ENCODE data around the gene RTF2.
A peak's percentile ranks its signal among the peaks of the same experiment; 100 is the strongest.

RTF2 gene, protein sequence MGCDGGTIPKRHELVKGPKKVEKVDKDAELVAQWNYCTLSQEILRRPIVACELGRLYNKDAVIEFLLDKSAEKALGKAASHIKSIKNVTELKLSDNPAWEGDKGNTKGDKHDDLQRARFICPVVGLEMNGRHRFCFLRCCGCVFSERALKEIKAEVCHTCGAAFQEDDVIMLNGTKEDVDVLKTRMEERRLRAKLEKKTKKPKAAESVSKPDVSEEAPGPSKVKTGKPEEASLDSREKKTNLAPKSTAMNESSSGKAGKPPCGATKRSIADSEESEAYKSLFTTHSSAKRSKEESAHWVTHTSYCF

DNA sequence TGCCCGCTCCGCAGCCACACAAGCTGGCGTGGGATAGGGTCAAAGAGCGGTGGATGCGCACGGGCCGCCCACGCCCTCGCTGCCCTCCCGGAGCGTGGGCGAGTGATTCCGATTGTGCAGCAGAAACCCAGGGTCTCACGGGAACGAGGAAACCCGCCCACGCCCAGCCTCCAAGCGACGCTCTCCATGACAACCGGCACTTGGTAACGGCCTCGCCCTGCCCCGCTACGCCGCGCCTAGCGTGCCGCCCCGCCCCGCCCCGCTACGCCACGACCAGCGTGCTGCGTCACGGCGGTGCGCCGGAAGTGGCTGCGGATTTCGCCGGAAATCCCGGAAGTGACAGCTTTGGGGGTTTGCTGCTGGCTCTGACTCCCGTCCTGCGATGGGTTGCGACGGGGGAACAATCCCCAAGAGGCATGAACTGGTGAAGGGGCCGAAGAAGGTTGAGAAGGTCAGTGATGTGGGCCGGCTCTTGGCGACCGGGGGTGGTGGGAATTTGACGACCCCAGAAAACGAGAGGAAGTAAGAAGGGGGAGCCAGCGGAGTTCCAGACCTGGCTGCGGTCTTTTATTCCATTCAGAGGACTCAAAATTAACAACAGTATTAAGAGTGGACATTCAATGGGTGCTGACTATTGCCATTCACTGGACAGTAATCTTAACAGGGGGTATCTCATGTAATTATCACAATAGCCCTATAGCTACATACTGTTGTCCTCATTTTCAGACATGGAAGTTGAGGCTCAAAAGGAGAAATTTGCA lies at the start of gene RTF2:
Gene RTF2, plus strand, starts transcription at position 312 of the 761 bp plus-strand sequence. Its CDS starts 71 bp downstream, at position 383.
- peak; percentile 93 to 97 for DNase-seq (ENCODE audit: low read depth in 2 of 2)

DNA sequence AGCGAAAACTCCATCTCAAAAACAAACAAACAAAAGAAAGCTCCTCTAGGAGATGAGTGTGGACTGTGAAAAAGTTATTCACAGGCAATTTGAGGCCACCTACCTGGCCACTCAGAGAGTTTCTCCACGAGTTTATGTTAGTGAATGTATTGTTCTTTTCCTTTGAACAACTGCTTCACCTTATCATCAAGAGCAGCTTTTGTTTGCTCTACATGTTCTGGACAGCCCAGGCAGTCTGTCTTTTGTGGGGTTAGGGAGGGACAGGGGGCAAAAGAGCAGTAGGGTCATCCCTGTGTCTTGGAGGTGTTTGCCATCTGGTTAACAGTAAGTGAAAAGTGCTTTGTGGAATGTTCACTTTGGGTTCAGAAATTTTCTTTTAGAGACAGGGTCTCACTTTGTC lies 48.4 kb upstream of the RTF2 start:
- no peak for DNase-seq (ENCODE audit: low read depth in 2 of 2)

DNA sequence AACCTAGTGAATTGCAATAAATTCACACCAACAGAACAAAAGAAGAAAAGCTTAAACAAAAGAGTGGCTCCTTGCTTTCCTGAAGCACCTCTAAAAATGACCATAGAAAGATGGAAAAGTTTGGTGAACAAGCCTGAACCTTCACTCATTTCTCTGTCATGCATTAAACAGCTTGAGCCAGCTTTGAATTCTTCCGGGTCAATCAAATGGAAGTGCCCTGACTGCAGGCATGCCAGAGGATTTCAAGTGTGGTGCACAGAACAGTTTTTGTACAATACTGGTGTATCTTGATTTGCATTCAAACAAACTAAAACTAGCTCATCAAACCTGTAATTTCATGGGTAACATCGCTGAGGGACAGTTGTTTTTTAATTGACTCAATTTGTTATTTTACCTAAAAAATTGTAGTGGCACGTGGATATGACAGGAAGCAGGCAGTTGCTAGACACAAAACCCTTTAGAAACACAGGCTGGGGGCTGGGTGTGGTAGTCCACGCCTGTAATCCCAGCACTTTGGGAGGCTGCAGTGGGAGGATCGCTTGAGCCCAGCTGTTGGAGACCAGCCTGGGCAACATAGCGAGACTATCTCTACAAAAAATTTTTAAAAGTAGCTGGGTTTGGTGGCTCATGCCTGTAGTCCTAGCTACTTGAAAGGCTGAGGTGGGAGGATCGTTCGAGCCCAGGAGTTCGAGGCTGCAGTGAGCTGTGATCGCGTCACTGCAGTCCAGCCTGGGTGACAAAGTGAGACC lies 47.3 kb upstream of the RTF2 start:
- DNase-seq (ENCODE audit: low read depth in 2 of 2), result no peak

DNA sequence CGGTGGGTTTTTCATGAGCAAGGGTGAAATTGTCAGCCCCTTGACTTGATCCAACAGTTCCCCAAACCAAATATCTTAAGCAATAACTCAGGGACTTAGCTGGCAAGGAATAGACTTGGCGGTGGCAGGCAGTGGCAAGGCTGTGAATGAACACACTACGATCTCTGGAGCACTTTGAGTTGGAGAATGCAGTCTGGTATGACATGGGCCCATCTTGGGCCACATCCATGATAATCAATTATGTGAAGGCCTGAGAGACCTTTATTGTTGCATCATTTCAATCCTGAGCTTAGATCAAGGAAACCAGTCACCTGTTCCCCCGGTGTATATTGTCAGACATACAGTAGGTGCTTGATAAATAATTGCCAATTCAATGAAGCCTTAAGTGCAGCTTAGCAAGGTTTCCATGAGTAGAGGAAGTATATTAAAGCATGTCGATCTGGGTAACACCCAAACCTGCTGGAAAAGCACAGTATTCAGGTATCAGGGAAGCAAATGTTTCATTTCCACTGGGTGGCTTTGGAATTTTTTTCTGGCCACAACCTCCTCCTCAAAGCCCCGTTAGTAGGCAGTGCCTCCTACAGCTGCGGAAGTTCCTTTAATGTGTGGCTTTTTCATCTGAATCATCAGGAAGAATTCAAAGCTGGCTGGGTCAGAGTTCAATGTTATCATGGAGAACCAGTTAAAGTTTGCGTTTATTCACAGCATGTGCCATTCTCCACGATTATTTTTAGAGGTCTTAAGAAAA lies 46.2 kb upstream of the RTF2 start:
- DNase-seq (ENCODE audit: low read depth in 2 of 2), result no peak

DNA sequence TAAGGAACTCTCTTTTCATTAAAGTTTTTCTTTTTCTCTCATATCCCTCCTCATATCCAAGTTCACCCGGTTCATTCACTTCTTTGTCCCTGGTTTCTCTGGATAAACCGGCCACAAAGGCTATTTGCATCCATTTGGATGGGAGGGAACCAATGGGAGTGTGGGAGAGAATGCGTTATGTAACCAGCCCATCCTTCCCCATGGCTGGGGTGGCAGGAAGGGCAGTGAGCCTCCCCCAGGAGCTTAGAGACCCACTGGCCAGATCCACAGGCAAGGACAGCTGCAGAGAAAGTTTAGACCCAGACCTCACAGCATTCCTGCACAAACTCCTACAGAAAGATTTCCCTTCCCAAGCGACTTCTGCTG lies 45.6 kb upstream of the RTF2 start:
- no peak for DNase-seq (ENCODE audit: low read depth in 2 of 2)

DNA sequence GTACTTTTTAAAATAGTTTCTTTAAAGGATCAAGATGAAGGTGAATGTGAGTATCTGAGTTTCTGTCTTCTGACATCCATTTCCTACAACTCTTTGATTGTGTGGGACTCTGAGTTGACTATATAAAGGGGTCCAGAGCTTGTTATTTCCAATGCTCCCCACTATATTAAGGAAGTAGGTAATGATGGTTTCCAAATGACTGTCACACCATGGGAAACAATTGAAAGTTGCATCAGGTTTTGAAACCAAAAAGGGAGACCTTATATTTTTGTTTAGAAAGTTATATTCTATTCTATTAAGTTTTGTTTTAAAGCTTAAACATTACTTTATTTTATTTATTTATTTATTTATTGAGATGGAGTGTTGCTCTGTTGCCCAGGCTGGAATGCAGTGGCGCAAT lies 45.2 kb upstream of the RTF2 start:
- DNase-seq (ENCODE audit: low read depth in 2 of 2), result no peak

DNA sequence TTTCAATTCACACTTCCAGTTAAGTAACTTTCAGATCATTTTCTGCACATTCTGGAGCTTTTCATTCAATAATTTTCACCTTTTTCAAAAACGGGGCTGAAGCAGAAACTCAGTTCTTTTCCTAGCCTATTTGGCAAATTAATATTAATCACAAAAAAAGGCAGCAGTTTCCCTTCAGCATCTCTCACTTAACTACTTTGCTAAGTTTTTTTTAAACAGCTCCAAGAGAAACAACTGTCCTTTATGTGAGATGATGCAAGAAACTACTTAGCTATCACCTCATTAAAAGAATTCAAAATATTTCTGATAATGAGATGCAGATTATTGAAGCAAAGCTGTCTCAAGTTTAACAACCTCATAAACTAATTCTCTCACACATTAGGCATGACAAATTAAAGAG lies 44.5 kb upstream of the RTF2 start:
- no peak for DNase-seq (ENCODE audit: low read depth in 2 of 2)

DNA sequence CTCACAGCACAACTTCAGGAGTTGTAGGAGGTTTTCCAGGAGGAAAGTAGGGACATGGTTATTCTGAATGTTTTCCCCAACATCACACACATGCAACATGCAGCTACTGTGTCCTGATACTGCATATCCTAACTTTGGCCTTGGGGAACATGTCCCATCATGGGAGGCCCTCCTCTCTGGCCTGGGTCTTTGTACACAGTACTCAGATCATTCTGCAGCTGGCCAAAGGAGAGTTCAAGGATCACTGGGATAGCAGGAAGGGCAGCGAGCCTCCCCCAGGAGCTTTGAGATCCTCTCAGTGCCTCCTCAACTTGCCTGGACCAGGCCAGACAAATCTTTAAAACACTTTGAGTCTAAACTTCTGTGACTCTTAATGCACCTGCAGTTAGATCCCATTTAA lies 43.5 kb upstream of the RTF2 start:
- DNase-seq (ENCODE audit: low read depth in 2 of 2), result no peak

DNA sequence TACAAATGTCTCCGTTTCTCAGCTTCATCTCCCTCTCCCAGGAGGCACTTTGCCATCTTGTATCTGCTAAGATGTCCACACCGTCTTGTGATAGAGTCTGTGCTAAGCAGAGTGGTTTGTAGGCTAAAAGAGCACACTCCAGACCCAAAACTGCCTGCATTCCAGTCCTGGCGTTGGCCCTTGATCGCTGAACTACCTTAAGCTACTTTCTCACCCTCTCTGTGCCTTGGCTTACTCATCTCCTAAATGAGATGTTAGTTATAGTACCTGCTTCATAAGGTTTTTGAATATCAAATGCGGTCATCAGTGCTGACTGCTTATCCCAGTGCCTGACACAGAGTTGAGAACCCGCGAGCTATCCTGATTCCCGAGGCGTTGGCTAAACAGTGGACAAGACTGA lies 42.4 kb upstream of the RTF2 start:
- no peak for DNase-seq (ENCODE audit: low read depth in 2 of 2)

DNA sequence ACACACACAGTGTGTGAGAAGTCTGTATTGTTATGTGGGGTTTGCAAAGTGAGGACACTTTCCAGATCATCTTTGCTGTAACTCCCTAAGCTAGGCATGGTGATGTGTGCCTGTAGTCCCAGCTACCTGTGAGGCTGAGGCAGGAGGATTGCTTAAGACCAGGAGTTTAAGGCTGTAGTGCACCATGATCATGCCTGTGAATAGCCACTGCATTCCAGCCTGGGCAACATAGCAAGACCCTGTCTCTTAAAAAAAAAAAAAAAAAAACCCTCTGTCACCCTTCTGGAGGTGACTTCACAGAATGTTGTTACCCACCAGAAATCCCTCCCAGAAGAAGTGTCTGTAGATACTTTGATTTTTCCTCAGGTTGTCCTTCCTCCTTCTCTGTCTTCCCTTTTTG lies 41.5 kb upstream of the RTF2 start:
- DNase-seq (ENCODE audit: low read depth in 2 of 2), result no peak

DNA sequence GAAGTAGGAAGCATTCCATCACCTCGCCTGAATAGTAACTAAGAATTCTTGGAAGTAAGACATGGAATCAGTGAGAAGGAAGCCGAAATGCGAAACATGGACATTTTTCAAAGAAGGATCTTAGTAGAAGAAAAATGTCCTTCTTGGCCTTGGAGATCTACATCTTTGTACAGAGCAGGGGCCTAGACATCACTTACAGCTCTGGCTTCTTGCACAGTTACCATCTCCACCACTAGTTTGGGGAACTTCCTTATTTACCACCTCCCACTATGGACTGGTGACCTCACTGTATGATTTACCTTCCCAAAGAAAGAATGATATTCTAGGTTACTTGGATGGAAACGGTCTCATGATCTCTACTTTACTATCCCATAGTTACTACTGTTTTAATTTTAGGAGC lies 40.6 kb upstream of the RTF2 start:
- DNase-seq (ENCODE audit: low read depth in 2 of 2), result no peak

DNA sequence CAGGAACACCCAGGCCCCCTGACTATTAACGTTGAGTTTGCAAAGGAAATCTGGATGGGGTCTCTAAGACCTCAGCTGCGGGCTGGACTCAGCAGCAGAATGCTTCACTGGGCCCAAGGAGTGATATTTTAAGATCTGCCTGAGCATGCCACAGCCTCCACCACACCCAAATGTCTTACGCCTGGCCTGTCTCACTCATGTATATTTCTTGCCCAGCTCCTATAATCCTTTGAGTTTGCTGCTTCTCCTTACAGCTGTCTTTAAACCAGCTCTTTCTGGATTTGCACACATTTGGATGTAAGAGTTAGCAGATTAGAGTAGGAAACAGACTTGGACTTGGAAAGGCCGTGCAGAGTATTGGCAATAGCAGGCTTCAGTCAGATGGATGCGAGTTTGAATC lies 40.0 kb upstream of the RTF2 start:
- no peak for DNase-seq (ENCODE audit: low read depth in 2 of 2)

DNA sequence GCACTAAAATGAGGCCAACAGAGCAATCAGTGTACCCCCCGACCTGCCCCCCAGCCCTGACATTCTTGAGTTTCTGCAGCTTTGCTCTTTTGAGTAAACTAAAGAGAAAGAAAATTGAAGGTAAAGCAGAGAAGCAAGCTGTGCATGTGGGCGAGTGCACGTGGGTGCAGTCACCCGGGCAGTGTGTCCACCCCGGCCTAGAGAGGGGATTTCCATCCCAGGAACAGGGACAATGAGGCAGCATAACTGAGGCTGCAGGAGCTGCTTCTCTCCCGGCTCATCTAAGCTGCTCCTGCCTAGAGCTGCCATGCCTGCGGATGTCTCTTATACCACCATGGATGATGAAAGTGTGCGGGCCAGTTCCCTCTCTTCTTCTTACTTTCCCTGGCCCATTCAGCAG lies 39.5 kb upstream of the RTF2 start:
- DNase-seq (ENCODE audit: low read depth in 2 of 2), result no peak

DNA sequence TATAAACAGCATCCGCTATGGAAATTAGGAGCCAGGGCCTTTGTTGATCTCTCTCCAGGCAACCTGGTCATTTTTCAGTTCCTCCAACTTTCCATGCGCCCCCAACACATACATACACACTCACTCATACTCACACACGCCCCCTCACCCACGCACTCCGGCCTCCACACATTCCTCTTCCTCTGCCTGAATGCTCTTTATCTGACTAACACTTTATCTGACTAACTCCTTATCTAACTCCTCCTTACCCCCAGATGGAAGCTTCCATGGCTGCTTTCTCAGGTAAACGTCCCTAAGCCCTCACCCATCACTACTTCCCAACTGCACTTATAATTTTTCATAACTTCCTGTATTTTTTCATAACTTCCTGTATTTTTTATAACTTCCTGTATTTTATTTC lies 38.9 kb upstream of the RTF2 start:
- DNase-seq (ENCODE audit: low read depth in 2 of 2), result no peak

DNA sequence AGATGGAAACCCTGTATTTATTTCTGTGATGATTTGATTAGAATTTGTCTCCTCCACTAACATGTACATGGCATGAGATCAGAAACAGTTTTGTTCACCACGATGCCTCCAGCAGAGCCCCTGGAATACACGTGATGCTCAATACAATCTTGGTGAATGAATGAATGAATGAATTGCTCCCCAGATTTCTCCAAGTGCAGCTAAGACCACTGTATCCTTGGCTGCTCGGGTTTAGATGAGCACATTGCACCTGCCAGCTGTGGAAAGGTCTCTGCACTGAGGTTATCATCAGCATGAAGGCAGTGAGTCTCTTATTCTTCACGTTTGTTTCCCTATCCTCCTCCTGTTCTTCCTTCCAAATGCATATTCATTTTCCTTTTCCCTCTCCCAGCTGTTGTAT lies 38.5 kb upstream of the RTF2 start:
- DNase-seq (ENCODE audit: low read depth in 2 of 2), result no peak

DNA sequence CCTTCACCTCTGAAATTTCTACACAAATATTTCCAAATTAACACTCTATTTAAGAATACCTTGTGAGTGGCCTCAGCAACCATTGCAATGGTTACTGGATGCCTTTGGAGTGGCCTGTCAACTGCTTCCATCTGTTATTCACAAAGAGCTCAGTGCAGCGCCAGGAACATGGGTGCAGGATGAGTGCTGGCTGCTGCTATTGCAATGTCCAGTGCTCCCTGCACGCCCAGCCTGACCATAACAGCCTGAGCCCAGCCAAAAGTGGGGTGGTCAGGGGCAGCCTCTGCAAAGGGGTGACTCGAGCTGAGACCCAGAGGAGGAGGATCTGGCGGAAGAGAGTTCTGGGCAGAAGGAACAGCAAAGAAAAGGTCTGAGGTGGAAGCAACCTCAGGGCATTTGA lies 38.0 kb upstream of the RTF2 start:
- DNase-seq (ENCODE audit: low read depth in 2 of 2), result no peak

DNA sequence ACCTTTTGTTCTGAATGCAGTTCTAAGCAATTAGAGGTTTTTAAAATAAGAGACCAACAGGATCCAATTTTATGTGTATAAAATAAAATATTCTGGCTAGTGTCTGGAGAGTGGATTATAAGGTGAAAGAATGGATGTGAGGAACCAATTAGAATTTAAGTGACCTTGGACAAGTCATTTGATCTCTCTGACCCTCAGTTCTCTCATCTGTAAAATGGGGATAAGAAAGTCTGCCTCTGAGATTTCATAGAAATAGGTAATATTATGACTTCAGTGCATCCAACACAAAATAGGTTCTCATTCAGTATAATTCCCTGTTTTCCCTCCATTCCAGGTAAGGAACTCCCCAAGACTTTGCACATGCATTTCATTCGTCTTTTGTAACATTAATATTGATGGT lies 37.5 kb upstream of the RTF2 start:
- no peak for DNase-seq (ENCODE audit: low read depth in 2 of 2)

DNA sequence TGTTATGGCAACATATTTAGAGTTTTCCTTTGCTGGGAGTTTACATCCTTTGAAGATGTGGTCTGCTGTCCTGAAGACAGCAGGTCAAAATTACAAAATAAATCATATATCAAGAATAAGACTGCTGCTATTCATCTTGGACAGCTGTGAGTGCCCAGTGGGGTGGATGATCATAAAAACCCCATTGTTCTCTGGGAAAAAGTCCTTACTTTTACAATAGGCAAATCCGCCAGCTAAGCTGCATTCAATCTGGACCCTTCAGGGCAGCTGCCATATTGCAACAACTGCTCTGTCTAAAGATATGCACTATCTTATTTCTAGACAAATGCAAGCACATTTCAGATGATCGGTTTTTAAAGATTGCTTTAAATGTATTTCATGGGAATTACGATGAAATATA lies 37.0 kb upstream of the RTF2 start:
- no peak for DNase-seq (ENCODE audit: low read depth in 2 of 2)

DNA sequence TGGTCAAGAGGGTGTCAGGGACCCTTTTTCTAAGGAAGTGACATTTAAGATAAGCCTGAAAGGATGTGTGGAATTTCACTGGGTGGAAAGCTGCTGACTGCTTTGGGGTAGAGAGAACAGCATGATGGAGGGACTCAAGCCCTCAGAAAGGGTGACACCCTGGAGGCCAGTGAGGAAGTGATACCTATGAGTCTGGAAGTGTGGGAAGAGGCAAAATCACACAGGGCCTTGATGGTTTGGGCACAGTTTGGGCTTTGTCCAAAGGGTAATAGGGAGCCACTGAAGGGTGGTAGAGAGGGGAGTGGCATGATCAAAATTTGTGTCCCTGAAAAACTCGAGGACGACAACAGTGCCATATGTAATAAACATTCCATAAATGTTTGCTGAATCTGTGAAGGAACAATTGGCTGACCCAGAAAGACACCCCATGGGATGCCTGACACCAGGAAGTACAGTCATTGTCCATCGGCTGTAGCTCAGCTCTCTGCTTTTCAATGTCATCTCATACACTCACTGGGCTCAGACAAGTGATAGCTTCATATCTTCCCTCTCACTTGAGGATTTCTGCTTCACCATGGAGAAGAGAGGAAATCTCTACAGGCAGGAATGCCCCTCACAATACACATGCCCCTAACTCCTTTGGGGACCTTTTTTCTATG lies 35.1 kb upstream of the RTF2 start:
- no peak for DNase-seq (ENCODE audit: low read depth in 2 of 2)

DNA sequence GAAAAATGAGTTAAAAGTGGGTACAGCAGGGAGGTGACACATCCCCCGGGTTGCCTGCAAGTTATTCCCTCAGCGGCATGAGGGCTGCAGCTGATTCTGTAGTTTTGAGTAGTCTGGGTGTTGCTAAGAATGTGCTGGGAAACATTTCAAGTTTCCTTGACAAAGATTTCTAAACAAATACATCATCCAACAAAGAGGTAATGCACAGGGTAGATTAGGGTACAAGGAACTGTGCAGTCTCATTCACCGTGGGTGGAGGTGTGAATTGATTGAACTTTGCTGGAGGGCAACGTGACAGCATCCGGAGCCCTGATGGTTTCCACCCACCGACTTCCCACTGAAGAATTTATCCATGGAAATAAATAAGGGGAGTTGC lies 34.6 kb upstream of the RTF2 start:
- no peak for DNase-seq (ENCODE audit: low read depth in 2 of 2)

DNA sequence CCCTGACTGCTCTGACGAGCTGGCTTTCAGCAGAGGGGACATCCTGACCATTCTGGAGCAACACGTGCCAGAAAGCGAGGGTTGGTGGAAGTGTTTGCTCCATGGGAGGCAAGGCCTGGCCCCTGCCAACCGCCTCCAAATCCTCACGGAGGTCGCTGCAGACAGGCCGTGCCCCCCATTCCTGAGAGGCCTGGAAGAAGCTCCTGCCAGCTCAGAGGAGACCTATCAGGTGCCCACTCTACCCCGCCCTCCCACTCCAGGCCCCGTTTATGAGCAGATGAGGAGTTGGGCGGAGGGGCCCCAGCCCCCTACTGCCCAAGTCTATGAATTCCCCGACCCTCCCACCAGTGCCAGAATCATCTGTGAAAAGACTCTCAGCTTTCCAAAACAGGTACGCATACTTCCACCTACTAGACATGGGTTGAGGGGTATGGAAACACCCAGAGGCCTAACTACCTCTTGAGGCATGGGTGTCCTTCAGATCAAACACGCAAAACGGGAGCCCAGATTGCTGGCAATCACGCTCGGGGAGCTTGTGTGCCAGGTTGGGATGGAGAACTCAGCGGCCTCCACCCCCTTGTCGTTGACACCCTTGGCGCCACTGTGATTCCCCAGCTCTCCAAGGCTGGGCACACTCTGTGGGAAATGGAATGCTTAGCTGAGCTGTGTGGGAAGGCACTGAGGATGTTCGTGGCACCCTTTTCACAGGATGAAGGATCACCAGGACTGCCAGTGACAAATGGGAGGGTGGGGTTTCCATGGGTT lies 31.0 kb upstream of the RTF2 start:
- no peak for DNase-seq (ENCODE audit: low read depth in 2 of 2)
